NCI-H2029 (cell line): ENCODE measurements around the gene ABHD5.
A peak's percentile ranks its signal among the peaks of the same experiment; 100 is the strongest.

Experiments
- DNase-seq: peaks from one replicate; lab custom pipeline; 2025; lab: John Stamatoyannopoulos, UW

Gene ABHD5

GRCh38 chr3:43755516-43756200 lies 64.9 kb downstream of the ABHD5 start:
- no peak for DNase-seq

- DNase-seq = no peak
These were observed 67.1 kb downstream of the ABHD5 start for GRCh38 chr3:43757666-43758321.

GRCh38 chr3:43758592-43759225 lies 68.0 kb downstream of the ABHD5 start:
- DNase-seq = no peak

- DNase-seq = no peak
These were observed 68.6 kb downstream of the ABHD5 start for GRCh38 chr3:43759297-43759782.

- no peak for DNase-seq
These were observed 69.2 kb downstream of the ABHD5 start for GRCh38 chr3:43759938-43760337.

- DNase-seq = no peak
These were observed 70.2 kb downstream of the ABHD5 start for GRCh38 chr3:43760938-43761337.

- no peak for DNase-seq
These were observed 71.7 kb downstream of the ABHD5 start for GRCh38 chr3:43762451-43762850.

GRCh38 chr3:43764056-43764455 lies 73.3 kb downstream of the ABHD5 start:
- no peak for DNase-seq

- no peak for DNase-seq
These were observed 73.7 kb downstream of the ABHD5 start for GRCh38 chr3:43764471-43764870.

GRCh38 chr3:43765521-43765971 lies 74.8 kb downstream of the ABHD5 start:
- peak; percentile 29 for DNase-seq

- DNase-seq = no peak
These were observed 76.1 kb downstream of the ABHD5 start for GRCh38 chr3:43766672-43767465.

GRCh38 chr3:43768381-43768973 lies 77.7 kb downstream of the ABHD5 start:
- no peak for DNase-seq

GRCh38 chr3:43769097-43769884 lies 78.6 kb downstream of the ABHD5 start:
- DNase-seq = peak; percentile 98

- DNase-seq = no peak
These were observed 79.2 kb downstream of the ABHD5 start for GRCh38 chr3:43769885-43770425.

GRCh38 chr3:43770426-43771103 lies 79.8 kb downstream of the ABHD5 start:
- DNase-seq = peak; percentile 87

GRCh38 chr3:43771610-43772009 lies 80.9 kb downstream of the ABHD5 start:
- no peak for DNase-seq

- DNase-seq = no peak
These were observed 82.7 kb downstream of the ABHD5 start for GRCh38 chr3:43773273-43774094.

GRCh38 chr3:43774799-43775198 lies 84.1 kb downstream of the ABHD5 start:
- DNase-seq = no peak

- DNase-seq = no peak
These were observed 85.4 kb downstream of the ABHD5 start for GRCh38 chr3:43776101-43776500.
